Measurements from ENCODE around the gene ZFP36L2. TPM values are rescaled to one million over a fixed set of nuclear protein-coding genes. Genes with fewer than 3 reads are reported as not detected.

ZFP36L2 gene
- total and polyA plus RNA-seq, 9 of the 15 experiments (the other 6 are each of a cell fraction or from before 2014, with no cell fraction given): 4.1 to 60.6 (median 20.3) TPM

GRCh38 chr2:43226955-43227829 is 786 bp upstream of the ZFP36L2 start (continued):
- TF ChIP-seq ZBTB43 (CRISPR knock-in tag; IDR thresholded peaks at IDR 0.05) (no peak), SMARCE1 (IDR thresholded peaks at IDR 0.05) (0 out of 2 replicates have a peak, but pooled peaks have one; percentile 39), THRB (CRISPR knock-in tag; conservative IDR thresholded peaks at IDR 0.05) (no peak), BMI1 (IDR thresholded peaks at IDR 0.05; ENCODE audit: low read length) (no peak), NUFIP1 (IDR thresholded peaks at IDR 0.05; ENCODE audit: partially characterized antibody) (no peak), BCLAF1 (IDR thresholded peaks at IDR 0.05; ENCODE audit: borderline replicate concordance in 1 of 2, control insufficient read depth in 1 of 2, low read depth in 2 of 2, low read length in 1 of 2) (no peak), ZNF785 (CRISPR knock-in tag; IDR thresholded peaks at IDR 0.05) (no peak), ZNF584 (CRISPR knock-in tag; IDR thresholded peaks at IDR 0.05; ENCODE audit: low read depth) (no peak), THAP7 (CRISPR knock-in tag; IDR thresholded peaks at IDR 0.05) (no peak)

Measured in K562 (cell line).